ENCODE results near the gene MBTPS1.

DNA sequence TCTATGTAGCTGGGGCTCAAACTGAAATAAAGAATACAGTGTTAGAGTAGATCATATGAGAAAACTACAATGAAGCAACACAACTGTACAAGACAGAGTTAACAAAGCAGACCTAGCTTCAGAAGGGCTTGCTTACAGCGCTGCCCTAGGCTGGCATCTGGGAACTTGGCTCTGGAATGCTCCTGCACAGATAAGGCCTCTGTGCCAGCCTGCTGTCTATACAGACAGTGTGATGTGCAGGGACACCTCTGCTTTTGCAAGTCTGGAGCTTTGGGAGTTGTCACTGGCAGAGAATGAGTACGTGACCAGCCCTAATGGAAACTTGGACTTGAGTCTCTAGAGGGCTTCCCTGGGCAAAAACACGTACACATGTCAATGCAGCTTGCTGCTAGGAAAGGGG is 42.0 kb downstream of the MBTPS1 start:
- TF ChIP-seq, protein P1, sequence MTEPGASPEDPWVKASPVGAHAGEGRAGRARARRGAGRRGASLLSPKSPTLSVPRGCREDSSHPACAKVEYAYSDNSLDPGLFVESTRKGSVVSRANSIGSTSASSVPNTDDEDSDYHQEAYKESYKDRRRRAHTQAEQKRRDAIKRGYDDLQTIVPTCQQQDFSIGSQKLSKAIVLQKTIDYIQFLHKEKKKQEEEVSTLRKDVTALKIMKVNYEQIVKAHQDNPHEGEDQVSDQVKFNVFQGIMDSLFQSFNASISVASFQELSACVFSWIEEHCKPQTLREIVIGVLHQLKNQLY (CRISPR knock-in tag; IDR thresholded peaks at IDR 0.05), result no peak
- TF ChIP-seq, protein P2, sequence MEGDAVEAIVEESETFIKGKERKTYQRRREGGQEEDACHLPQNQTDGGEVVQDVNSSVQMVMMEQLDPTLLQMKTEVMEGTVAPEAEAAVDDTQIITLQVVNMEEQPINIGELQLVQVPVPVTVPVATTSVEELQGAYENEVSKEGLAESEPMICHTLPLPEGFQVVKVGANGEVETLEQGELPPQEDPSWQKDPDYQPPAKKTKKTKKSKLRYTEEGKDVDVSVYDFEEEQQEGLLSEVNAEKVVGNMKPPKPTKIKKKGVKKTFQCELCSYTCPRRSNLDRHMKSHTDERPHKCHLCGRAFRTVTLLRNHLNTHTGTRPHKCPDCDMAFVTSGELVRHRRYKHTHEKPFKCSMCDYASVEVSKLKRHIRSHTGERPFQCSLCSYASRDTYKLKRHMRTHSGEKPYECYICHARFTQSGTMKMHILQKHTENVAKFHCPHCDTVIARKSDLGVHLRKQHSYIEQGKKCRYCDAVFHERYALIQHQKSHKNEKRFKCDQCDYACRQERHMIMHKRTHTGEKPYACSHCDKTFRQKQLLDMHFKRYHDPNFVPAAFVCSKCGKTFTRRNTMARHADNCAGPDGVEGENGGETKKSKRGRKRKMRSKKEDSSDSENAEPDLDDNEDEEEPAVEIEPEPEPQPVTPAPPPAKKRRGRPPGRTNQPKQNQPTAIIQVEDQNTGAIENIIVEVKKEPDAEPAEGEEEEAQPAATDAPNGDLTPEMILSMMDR (IDR thresholded peaks at IDR 0.05), result no peak
- TF ChIP-seq NFE2L1 (CRISPR knock-in tag; IDR thresholded peaks at IDR 0.05) (no peak), JUN (CRISPR knock-in tag; IDR thresholded peaks at IDR 0.05) (no peak), ETV6 (CRISPR knock-in tag; IDR thresholded peaks at IDR 0.05) (no peak), SMAD4 (CRISPR knock-in tag; IDR thresholded peaks at IDR 0.05) (no peak), ATF1 (CRISPR knock-in tag; IDR thresholded peaks at IDR 0.05) (no peak)
- TF ChIP-seq, protein P3, sequence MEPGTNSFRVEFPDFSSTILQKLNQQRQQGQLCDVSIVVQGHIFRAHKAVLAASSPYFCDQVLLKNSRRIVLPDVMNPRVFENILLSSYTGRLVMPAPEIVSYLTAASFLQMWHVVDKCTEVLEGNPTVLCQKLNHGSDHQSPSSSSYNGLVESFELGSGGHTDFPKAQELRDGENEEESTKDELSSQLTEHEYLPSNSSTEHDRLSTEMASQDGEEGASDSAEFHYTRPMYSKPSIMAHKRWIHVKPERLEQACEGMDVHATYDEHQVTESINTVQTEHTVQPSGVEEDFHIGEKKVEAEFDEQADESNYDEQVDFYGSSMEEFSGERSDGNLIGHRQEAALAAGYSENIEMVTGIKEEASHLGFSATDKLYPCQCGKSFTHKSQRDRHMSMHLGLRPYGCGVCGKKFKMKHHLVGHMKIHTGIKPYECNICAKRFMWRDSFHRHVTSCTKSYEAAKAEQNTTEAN (CRISPR knock-in tag; IDR thresholded peaks at IDR 0.05), result no peak
- TF ChIP-seq, protein P4, sequence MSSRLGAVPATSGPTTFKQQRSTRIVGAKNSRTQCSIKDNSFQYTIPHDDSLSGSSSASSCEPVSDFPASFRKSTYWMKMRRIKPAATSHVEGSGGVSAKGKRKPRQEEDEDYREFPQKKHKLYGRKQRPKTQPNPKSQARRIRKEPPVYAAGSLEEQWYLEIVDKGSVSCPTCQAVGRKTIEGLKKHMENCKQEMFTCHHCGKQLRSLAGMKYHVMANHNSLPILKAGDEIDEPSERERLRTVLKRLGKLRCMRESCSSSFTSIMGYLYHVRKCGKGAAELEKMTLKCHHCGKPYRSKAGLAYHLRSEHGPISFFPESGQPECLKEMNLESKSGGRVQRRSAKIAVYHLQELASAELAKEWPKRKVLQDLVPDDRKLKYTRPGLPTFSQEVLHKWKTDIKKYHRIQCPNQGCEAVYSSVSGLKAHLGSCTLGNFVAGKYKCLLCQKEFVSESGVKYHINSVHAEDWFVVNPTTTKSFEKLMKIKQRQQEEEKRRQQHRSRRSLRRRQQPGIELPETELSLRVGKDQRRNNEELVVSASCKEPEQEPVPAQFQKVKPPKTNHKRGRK (CRISPR knock-in tag; IDR thresholded peaks at IDR 0.05; ENCODE audit: borderline replicate concordance), result no peak
- TF ChIP-seq, protein P5, sequence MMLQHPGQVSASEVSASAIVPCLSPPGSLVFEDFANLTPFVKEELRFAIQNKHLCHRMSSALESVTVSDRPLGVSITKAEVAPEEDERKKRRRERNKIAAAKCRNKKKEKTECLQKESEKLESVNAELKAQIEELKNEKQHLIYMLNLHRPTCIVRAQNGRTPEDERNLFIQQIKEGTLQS (CRISPR knock-in tag; conservative IDR thresholded peaks at IDR 0.05), result no peak
- TF ChIP-seq, protein P6, sequence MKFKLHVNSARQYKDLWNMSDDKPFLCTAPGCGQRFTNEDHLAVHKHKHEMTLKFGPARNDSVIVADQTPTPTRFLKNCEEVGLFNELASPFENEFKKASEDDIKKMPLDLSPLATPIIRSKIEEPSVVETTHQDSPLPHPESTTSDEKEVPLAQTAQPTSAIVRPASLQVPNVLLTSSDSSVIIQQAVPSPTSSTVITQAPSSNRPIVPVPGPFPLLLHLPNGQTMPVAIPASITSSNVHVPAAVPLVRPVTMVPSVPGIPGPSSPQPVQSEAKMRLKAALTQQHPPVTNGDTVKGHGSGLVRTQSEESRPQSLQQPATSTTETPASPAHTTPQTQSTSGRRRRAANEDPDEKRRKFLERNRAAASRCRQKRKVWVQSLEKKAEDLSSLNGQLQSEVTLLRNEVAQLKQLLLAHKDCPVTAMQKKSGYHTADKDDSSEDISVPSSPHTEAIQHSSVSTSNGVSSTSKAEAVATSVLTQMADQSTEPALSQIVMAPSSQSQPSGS (CRISPR knock-in tag; IDR thresholded peaks at IDR 0.05; ENCODE audit: borderline replicate concordance, low read depth), result no peak
